SHP77 (cell line): ENCODE measurements around the gene TNRC18.
A peak's percentile ranks its signal among the peaks of the same experiment; 100 is the strongest.
"Not testable (repeated sequence)": the region's sequence is repeated elsewhere in the genome, so short reads cannot be mapped to it uniquely, and the experiment has no call there.

Source experiments
- DNase-seq, 2 experiments: peaks; one replicate each; lab custom pipeline; 2025; lab: John Stamatoyannopoulos, UW

TNRC18 gene

GRCh38 chr7:5423306-5423975 lies at the start of gene TNRC18:
Gene TNRC18 (minus strand): TSS chr7:5423834. CDS start chr7:5421246, 2,588 bp downstream.
- DNase-seq = peak in 1 of 2 experiments; percentile 49

GRCh38 chr7:5472432-5473315 lies 49.0 kb upstream of the TNRC18 start:
- DNase-seq = no peak

GRCh38 chr7:5471623-5472022 lies 48.0 kb upstream of the TNRC18 start:
- DNase-seq = not testable (repeated sequence)

GRCh38 chr7:5470816-5471215 lies 47.2 kb upstream of the TNRC18 start:
- no peak for DNase-seq

GRCh38 chr7:5470167-5470532 lies 46.5 kb upstream of the TNRC18 start:
- DNase-seq = no peak

- DNase-seq = no peak
These were observed 45.9 kb upstream of the TNRC18 start for GRCh38 chr7:5469375-5470166.

- no peak for DNase-seq
These were observed 44.0 kb upstream of the TNRC18 start for GRCh38 chr7:5467645-5468044.

- DNase-seq = no peak
These were observed 42.9 kb upstream of the TNRC18 start for GRCh38 chr7:5466551-5466950.

GRCh38 chr7:5463031-5463430 lies 39.4 kb upstream of the TNRC18 start:
- no peak for DNase-seq

GRCh38 chr7:5462216-5462615 lies 38.6 kb upstream of the TNRC18 start:
- no peak for DNase-seq

GRCh38 chr7:5458921-5459480 lies 35.4 kb upstream of the TNRC18 start:
- no peak for DNase-seq

- no peak for DNase-seq
These were observed 33.7 kb upstream of the TNRC18 start for GRCh38 chr7:5457245-5457735.

- DNase-seq = no peak
These were observed 32.8 kb upstream of the TNRC18 start for GRCh38 chr7:5456409-5456808.

- no peak for DNase-seq
These were observed 32.1 kb upstream of the TNRC18 start for GRCh38 chr7:5455581-5456219.

GRCh38 chr7:5455175-5455574 lies 31.5 kb upstream of the TNRC18 start:
- no peak for DNase-seq

- no peak for DNase-seq
These were observed 30.9 kb upstream of the TNRC18 start for GRCh38 chr7:5454485-5454884.

- DNase-seq = no peak
These were observed 30.0 kb upstream of the TNRC18 start for GRCh38 chr7:5453566-5454075.

- DNase-seq = no peak
These were observed 29.4 kb upstream of the TNRC18 start for GRCh38 chr7:5452937-5453540.

GRCh38 chr7:5452470-5452899 lies 28.9 kb upstream of the TNRC18 start:
- no peak for DNase-seq

- DNase-seq = no peak
These were observed 27.8 kb upstream of the TNRC18 start for GRCh38 chr7:5451391-5451790.
